Measurements from ENCODE around the gene DIRAS1.
"Not testable (repeated sequence)": the region's sequence is repeated elsewhere in the genome, so short reads cannot be mapped to it uniquely, and the experiment has no call there.

The DIRAS1 gene

GRCh38 chr19:2726160-2726855, 5.1 kb upstream of the DIRAS1 start:
- DNase-seq = no peak

DNA sequence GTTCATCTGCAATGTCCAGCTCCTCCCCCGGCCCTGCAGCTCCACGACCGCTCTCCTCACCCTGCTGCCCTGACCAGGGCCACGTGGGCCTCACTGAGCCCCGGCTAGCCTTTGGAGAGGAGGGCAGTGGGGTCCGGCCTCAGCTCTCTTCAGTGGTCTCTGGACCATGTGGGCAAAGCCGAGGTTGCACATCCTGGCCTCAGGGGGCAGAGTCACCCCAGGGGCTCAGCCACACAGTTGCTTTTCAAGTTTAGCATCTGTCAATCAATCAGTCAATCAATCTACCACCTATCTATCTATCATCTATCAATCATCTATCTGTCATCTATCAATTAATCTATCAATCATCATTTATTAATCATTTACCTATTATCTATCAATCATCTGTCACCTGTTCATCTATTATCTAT, 3.0 kb upstream of the DIRAS1 start:
- no peak for DNase-seq

- no peak for DNase-seq
Observed at GRCh38 chr19:2723747-2724146, 2.6 kb upstream of the DIRAS1 start.

GRCh38 chr19:2723345-2723715, 2.2 kb upstream of the DIRAS1 start:
- DNase-seq = no peak

GRCh38 chr19:2722541-2723344, 1.6 kb upstream of the DIRAS1 start:
- no peak for DNase-seq

DNA sequence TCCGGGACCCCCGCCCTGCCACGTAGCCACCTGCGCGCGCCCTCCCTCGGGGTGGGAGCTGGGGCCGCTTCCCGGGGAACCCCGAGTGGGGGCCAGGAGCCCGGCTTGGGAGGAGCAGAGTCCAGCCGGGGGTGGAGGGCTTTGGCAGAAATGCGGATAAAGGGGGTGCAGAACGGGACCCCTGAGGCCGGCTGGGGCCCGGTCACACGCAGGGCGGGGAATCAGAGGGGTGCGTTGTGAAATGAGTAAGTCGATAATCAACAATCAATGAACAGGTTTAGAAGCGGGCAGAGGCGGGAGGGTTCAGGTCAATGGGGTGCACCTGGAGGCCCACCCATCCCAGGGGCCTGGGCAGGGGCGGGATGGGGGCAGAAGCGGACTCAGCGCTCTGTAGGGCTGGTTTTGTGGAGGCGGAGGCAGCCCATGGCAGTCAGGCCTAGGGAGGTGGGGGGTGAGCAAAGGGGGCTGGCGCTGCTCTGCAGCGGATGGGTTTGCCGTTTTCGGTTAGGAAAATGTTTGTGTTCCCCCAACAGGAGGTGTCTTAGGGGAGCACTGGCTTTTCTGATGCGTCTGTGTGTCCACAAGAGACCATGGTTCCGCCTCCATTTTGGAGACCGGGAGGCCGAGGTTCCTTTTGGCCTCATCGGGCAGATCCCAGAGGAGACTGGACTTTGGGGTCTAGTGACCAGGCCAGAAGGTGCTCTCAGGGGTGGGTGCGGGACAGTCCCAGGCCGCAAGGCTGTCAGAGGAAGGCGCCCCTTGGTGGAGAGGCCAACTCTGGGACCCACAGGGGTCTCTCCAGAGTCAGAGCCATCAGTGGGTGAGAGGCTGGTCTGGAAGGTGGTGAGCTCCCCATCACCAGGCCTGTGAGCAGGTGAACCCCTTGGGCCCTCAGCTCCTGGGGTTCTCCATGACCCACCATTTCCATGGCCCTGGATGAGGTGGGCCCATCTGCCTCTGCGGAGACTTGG, 683 bp upstream of the DIRAS1 start:
- DNase-seq = no peak

- no peak for DNase-seq
Observed at GRCh38 chr19:2719920-2720776, 1.0 kb downstream of the DIRAS1 start.

DNA sequence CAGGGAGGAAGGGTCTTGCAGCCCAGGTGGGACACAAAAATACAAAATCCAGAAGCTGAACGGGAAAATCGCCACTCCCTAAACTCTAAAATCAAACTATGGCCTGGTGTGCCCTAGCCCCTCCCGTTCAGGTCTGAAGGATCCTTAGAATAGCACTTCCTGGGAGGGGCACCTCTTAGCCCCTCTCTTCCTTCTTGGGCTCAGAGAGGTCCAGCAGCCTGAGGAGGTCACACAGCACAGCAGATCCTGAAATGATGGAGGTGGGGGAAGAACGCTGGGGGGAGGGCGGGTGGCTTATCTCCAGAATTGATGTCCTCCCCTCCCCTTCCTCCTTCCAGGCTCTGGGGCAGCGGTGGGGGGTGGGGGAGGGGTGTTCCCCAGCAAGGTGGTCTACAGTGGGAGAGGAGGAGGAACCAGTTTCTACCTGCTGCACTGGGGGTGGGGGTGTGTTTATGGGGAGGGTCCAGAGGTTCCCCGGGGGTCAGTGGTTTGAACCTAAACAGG, 1.9 kb downstream of the DIRAS1 start:
- DNase-seq = no peak

DNA sequence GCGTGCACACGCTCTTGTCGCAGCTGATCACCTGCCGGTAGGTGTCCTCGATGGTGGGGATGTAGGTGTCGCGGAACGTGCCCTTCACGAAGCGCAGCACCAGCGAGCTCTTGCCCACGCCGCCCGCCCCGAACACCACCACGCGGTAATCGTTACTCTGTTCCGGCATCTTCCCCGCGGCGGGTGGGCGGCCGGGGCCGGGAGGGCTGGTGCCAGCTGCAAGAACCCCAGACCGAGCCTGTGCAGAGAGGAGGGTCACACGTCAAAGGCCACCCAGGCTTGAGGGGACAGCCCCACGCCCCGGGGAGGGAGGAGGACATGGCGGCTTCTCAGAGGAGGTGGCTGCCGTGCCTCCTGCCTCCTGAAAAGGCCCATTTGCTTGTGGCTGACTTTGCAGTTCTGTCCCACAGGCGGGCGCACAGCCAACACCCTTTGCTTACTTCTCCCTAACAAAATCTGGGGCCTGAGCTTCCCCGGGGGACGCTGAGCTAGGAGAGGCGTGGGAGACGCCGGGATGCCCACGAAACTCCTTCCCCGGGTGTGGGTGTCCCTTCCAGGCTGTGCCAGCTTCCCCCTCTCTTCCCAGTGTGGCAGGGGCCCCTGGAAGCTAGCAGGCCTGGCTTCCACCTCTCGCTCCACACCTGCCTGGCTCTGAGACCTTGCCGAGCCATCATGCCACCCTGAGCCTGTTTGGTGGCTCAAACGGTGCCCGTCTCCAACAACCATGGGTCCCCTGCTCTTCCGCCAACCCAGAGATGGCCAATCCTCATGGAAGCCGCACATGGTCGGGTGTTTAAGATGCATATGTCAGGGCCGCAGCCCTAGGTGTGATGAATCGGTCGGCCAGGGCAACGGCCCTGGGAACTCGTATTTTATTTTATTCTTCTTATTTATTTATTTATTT, 3.3 kb downstream of the DIRAS1 start:
- DNase-seq = no peak

GRCh38 chr19:2716722-2717637, 4.2 kb downstream of the DIRAS1 start:
- no peak for DNase-seq

- no peak for DNase-seq
Observed at GRCh38 chr19:2716275-2716650, 4.9 kb downstream of the DIRAS1 start.

DNA sequence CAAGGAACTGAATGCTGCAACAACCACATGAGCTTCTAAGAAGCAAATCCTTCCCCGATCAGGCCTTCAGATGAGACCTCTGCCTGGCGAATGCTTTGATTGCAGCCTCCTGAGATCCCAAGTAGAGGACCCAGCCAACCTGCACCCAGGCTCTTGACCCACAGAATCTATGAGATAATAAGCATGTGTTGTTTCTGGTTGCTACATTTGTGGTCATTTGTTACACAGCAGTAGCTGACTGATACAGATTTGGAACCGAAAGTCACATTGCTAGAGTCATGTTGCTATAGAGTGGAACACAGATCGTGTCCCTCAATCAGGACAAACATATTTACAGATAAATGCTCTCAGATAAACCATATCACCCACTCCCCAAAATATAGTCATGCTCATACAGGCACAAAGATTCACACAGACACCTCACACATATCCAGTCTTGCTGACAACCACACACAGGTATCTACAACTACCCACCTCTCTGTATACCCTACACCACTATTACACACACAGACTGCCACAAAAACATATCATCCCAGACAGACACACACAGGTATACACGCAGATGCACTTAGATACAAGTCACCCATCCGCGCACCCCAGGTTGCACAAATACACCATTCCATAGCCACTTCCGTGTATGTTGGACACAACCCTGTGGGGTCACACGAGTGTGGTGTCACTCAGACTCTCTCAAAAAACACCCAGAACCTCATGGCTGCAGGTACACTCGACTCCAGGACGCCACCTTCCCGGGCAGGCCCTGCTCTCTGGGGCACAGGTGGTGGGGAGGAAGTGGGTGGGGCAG, 5.5 kb downstream of the DIRAS1 start:
- DNase-seq = no peak

GRCh38 chr19:2714531-2715269, 6.5 kb downstream of the DIRAS1 start:
- no peak for DNase-seq

DNA sequence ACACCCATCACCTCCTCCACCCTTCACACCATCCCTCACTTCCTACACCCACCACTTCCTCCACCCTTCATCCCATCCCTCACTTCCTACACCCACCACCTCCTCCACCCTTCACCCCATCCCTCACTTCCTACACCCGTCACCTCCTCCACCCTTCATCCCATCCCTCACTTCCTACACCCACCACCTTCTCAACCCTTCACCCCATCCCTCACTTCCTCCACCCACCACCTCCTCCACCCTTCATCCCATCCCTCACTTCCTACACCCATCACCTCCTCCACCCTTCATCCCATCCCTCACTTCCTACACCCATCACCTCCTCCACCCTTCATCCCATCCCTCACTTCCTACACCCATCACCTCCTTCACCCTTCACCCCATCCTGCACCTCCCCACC, 7.1 kb downstream of the DIRAS1 start:
- DNase-seq = not testable (repeated sequence)

DNA sequence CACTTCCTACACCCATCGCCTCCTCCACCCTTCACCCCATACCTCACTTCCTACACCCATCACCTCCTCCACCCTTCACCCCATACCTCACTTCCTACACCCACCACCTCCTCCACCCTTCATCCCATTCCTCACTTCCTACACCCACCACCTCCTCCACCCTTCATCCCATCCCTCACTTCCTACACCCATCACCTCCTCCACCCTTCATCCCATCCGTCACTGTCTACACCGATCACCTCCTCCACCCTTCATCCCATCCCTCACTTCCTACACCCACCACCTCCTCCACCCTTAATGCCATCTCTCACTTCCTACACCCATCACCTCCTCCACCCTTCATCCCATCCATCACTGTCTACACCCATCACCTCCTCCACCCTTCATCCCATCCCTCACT, 8.0 kb downstream of the DIRAS1 start:
- DNase-seq = not testable (repeated sequence)

DNA sequence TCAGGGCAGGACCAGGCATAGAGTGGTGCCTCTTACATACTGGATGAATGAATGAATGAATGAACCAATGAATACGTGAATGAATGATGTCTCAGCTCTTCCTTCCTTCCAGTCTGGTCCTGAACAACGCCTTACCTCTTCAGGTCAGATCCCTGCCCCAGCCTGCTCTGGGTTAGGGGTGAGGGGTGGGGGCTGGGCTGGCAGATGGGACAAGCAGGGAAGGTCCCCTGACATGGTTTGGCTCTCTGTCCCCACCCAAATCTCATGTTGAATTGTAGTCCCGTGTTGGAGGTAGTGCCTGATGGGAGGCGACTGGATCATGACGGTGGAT, 9.3 kb downstream of the DIRAS1 start:
- DNase-seq = no peak

GRCh38 chr19:2711172-2711874, 9.8 kb downstream of the DIRAS1 start:
- DNase-seq = no peak

DNA sequence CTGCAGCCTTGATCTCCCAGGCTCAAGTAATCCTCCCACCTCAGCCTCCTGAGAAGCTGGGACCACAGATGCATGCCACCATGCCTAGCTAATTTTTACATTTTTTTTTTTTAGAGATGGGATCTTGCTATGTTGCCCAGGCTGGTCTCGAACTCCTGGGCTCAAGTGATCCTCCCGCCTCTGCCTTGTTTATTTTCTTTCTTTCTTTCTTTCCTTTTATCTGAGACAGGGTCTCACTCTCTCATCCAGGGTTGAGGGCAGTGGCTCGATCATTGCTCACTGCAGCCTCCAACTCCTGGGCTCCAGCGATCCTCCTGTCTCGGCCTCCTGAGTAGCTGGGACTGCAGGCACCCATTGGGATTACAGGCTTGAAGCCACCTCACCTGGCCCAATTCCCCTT, 14.9 kb downstream of the DIRAS1 start:
- no peak for DNase-seq

Measured in NK-92 treated with Interleukin-12 subunit alpha and Interleukin-12 subunit beta, amount 100 ng/mL, for 24 hours (cell line).